ENCODE data around the gene CSK. TPM values are rescaled to one million over a fixed set of nuclear protein-coding genes. Genes with fewer than 3 reads are reported as not detected.
A peak's percentile ranks its signal among the peaks of the same experiment; 100 is the strongest.

CSK gene
- total and polyA plus RNA-seq, 3 donors from 2014 or later, result 41.5 to 45.6 (median 43.1) TPM

- no peak for TF ChIP-seq CTCF (IDR thresholded peaks at IDR 0.05)
- TF ChIP-seq POLR2A (IDR thresholded peaks at IDR 0.05), result no peak
- Histone ChIP-seq H3K27ac (no peak overlapping the region), H3K27me3 (no peaks in the 10 kb centered on the region), H3K36me3 (ENCODE audit: low read depth, missing control alignments) (no peaks in the 10 kb centered on the region), H3K4me1 (peaks cover 25% of the 10 kb centered on the region), H3K9me3 (no peaks in the 10 kb centered on the region), H3K4me3 (no peak overlapping the region)
- DNase-seq, result no peak
- WGBS, 2 donors, result 84 to 90% methylated on average over 17 to 31 of the region's 31 CpGs
- intact Hi-C loops (cut with DNase I; ENCODE audit: low total_unique reads), result loop anchor here (5.0 kb wide), 1 partner anchor 57 kb away; the partner anchor contains the start of gene CSK
Measured at GRCh38 chr15:74839526-74840395, 57.9 kb downstream of the CSK start.

GRCh38 chr15:74840851-74841775 is 59.2 kb downstream of the CSK start:
- Histone ChIP-seq H3K36me3 (ENCODE audit: low read depth, missing control alignments) (no peaks in the 10 kb centered on the region), H3K27me3 (no peaks in the 10 kb centered on the region), H3K27ac (no peak overlapping the region), H3K4me3 (no peak overlapping the region), H3K4me1 (peaks cover 30% of the 10 kb centered on the region), H3K9me3 (no peaks in the 10 kb centered on the region)
- DNase-seq, result no peak
- WGBS, 2 donors, result 86 to 90% methylated on average over 9 of the region's 9 CpGs
- TF ChIP-seq CTCF (IDR thresholded peaks at IDR 0.05) (no peak), POLR2A (IDR thresholded peaks at IDR 0.05) (no peak)
- intact Hi-C loops (cut with DNase I; ENCODE audit: low total_unique reads), result loop anchor here (5.0 kb wide), 1 partner anchor 59 kb away; the partner anchor contains the start of gene CSK

- DNase-seq, result no peak
- Histone ChIP-seq H3K27me3 (no peaks in the 10 kb centered on the region), H3K36me3 (ENCODE audit: low read depth, missing control alignments) (no peaks in the 10 kb centered on the region), H3K9me3 (no peaks in the 10 kb centered on the region), H3K4me3 (peak overlapping the region in 1 of 2 donors; percentile 84), H3K4me1 (peaks cover 30% of the 10 kb centered on the region), H3K27ac (no peak overlapping the region)
- 67% methylated on average over 11 to 14 of the region's 14 CpGs for WGBS, 2 donors
- TF ChIP-seq POLR2A (IDR thresholded peaks at IDR 0.05), result no peak
- no peak for TF ChIP-seq CTCF (IDR thresholded peaks at IDR 0.05)
- intact Hi-C loops (cut with DNase I; ENCODE audit: low total_unique reads), result loop anchor here (5.0 kb wide), 1 partner anchor 60 kb away; the partner anchor contains the start of gene CSK
Measured at GRCh38 chr15:74841891-74842373, 60.1 kb downstream of the CSK start.

- 0% methylated on average over 12 to 73 of the region's 84 CpGs for WGBS, 2 donors
- peak within 1 kb of the TSS; percentile 89 for H3K27ac ChIP-seq
- H3K36me3 ChIP-seq (ENCODE audit: low read depth, missing control alignments), result no peaks in the 10 kb centered on the region
- H3K4me3 ChIP-seq, result peak within 1 kb of the TSS; percentile 75 to 84
- no peaks in the 10 kb centered on the region for H3K9me3 ChIP-seq
- no peaks in the 10 kb centered on the region for H3K27me3 ChIP-seq
- H3K4me1 ChIP-seq, result peaks cover 30% of the 10 kb centered on the region
- intact Hi-C loops (cut with DNase I; ENCODE audit: low total_unique reads), result loop anchor here (5.0 kb wide), 1 partner anchor 61 kb away; the partner anchor contains the start of gene CSK
- TF ChIP-seq CTCF (IDR thresholded peaks at IDR 0.05) (peak; percentile 62 to 88 (median 87)), POLR2A (IDR thresholded peaks at IDR 0.05) (no peak)
- DNase-seq, result peak; percentile 94
Measured at GRCh38 chr15:74842581-74843444, 60.9 kb downstream of the CSK start, which contains the start of gene ULK3. Gene ULK3, minus strand, starts transcription at chr15:74843156. Its CDS starts 51 bp downstream, at chr15:74843105.
